ENCODE results near the gene CACNA1G. TPM values are rescaled to one million over a fixed set of nuclear protein-coding genes. Genes with fewer than 3 reads are reported as not detected.

The CACNA1G gene
- total and polyA plus RNA-seq, 2 experiments from 2014 or later, result 0.06 to 0.97 TPM

- H2AFZ ChIP-seq, result no peak overlapping the region
- no peaks in the 10 kb centered on the region for H3K4me1 ChIP-seq (ENCODE audit: insufficient read depth)
- H4K20me1 ChIP-seq (ENCODE audit: insufficient read depth), result no peaks in the 10 kb centered on the region
- no peaks in the 10 kb centered on the region for H3K9me3 ChIP-seq (ENCODE audit: low read depth)
- no peaks in the 10 kb centered on the region for H3K36me3 ChIP-seq (ENCODE audit: low read depth)
- no peak overlapping the region for H3K9ac ChIP-seq
- in situ Hi-C loops (cut with MboI), result loop anchor here (25.0 kb wide), 1 partner anchor 88 kb away; the partner anchor contains the start of gene RSAD1
- no peaks in the 10 kb centered on the region for H3K27me3 ChIP-seq (replicated peaks; ENCODE audit: insufficient read depth)
- no peak overlapping the region for H3K27ac ChIP-seq
- H3F3A ChIP-seq (ENCODE audit: insufficient read depth), result no peaks in the 10 kb centered on the region
- no peaks in the 10 kb centered on the region for H3K79me2 ChIP-seq (ENCODE audit: insufficient read depth)
- no peaks in the 10 kb centered on the region for H3K9me2 ChIP-seq (ENCODE audit: insufficient read depth)
- DNase-seq, result no peak
- H3K4me2 ChIP-seq (ENCODE audit: unreplicated experiment), result no peak overlapping the region
- H3K4me3 ChIP-seq, result no peak overlapping the region
- 90% methylated on average over 31 of the region's 33 CpGs for WGBS, 2 experiments (ENCODE audit: low coverage in 1 of 2, low lambda C conversion rate in 2 of 2, missing lambda C conversion rate in 2 of 2)
- TF ChIP-seq EZH2phosphoT487 (IDR thresholded peaks at IDR 0.05; ENCODE audit: insufficient read depth, low read depth), result no peak
- TF ChIP-seq EZH2 (IDR thresholded peaks at IDR 0.05; ENCODE audit: insufficient read depth, poor library complexity, severe bottlenecking), result no peak
These were observed 15.2 kb downstream of the CACNA1G start for GRCh38 chr17:50575581-50576210.

- Histone ChIP-seq H3K27me3 (replicated peaks; ENCODE audit: insufficient read depth) (no peaks in the 10 kb centered on the region), H4K20me1 (ENCODE audit: insufficient read depth) (no peaks in the 10 kb centered on the region), H3K9me3 (ENCODE audit: low read depth) (no peaks in the 10 kb centered on the region), H3K27ac (no peak overlapping the region), H3K9me2 (ENCODE audit: insufficient read depth) (no peaks in the 10 kb centered on the region), H3K4me3 (no peak overlapping the region), H3K4me2 (ENCODE audit: unreplicated experiment) (no peak overlapping the region), H3K79me2 (ENCODE audit: insufficient read depth) (no peaks in the 10 kb centered on the region), H3F3A (ENCODE audit: insufficient read depth) (no peaks in the 10 kb centered on the region), H2AFZ (no peak overlapping the region), H3K4me1 (ENCODE audit: insufficient read depth) (no peaks in the 10 kb centered on the region), H3K9ac (no peak overlapping the region), H3K36me3 (ENCODE audit: low read depth) (no peaks in the 10 kb centered on the region)
- no peak for DNase-seq
- in situ Hi-C loops (cut with MboI), result loop anchor here (25.0 kb wide), 1 partner anchor 90 kb away; the partner anchor contains the start of gene RSAD1
- WGBS, 2 experiments (ENCODE audit: low coverage in 1 of 2, low lambda C conversion rate in 2 of 2, missing lambda C conversion rate in 2 of 2), result 92 to 94% methylated on average over 13 of the region's 13 CpGs
- TF ChIP-seq EZH2phosphoT487 (IDR thresholded peaks at IDR 0.05; ENCODE audit: insufficient read depth, low read depth) (no peak), EZH2 (IDR thresholded peaks at IDR 0.05; ENCODE audit: insufficient read depth, poor library complexity, severe bottlenecking) (no peak)
These were observed 16.3 kb downstream of the CACNA1G start for GRCh38 chr17:50576864-50577263.

- no peak overlapping the region for H3K4me2 ChIP-seq (ENCODE audit: unreplicated experiment)
- H3K27ac ChIP-seq, result no peak overlapping the region
- H3K9me2 ChIP-seq (ENCODE audit: insufficient read depth), result no peaks in the 10 kb centered on the region
- H3K9ac ChIP-seq, result no peak overlapping the region
- no peaks in the 10 kb centered on the region for H4K20me1 ChIP-seq (ENCODE audit: insufficient read depth)
- H3K9me3 ChIP-seq (ENCODE audit: low read depth), result no peaks in the 10 kb centered on the region
- no peaks in the 10 kb centered on the region for H3F3A ChIP-seq (ENCODE audit: insufficient read depth)
- in situ Hi-C loops (cut with MboI), result loop anchor here (25.0 kb wide), 1 partner anchor 90 kb away; the partner anchor contains the start of gene RSAD1
- H3K4me1 ChIP-seq (ENCODE audit: insufficient read depth), result no peaks in the 10 kb centered on the region
- H2AFZ ChIP-seq, result no peak overlapping the region
- H3K79me2 ChIP-seq (ENCODE audit: insufficient read depth), result no peaks in the 10 kb centered on the region
- no peak for DNase-seq
- WGBS, 2 experiments (ENCODE audit: low coverage in 1 of 2, low lambda C conversion rate in 2 of 2, missing lambda C conversion rate in 2 of 2), result 77 to 78% methylated on average over 13 of the region's 13 CpGs
- H3K27me3 ChIP-seq (replicated peaks; ENCODE audit: insufficient read depth), result no peaks in the 10 kb centered on the region
- TF ChIP-seq EZH2 (IDR thresholded peaks at IDR 0.05; ENCODE audit: insufficient read depth, poor library complexity, severe bottlenecking), result no peak
- TF ChIP-seq EZH2phosphoT487 (IDR thresholded peaks at IDR 0.05; ENCODE audit: insufficient read depth, low read depth), result no peak
- no peaks in the 10 kb centered on the region for H3K36me3 ChIP-seq (ENCODE audit: low read depth)
- H3K4me3 ChIP-seq, result no peak overlapping the region
These were observed 17.0 kb downstream of the CACNA1G start for GRCh38 chr17:50577451-50577954.

DNA sequence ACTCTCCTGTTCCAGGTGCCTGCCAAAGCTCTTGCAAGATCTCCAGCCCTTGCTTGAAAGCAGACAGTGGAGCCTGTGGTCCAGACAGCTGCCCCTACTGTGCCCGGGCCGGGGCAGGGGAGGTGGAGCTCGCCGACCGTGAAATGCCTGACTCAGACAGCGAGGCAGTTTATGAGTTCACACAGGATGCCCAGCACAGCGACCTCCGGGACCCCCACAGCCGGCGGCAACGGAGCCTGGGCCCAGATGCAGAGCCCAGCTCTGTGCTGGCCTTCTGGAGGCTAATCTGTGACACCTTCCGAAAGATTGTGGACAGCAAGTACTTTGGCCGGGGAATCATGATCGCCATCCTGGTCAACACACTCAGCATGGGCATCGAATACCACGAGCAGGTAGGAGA, 17.7 kb downstream of the CACNA1G start:
- no peak for TF ChIP-seq EZH2 (IDR thresholded peaks at IDR 0.05; ENCODE audit: insufficient read depth, poor library complexity, severe bottlenecking)
- TF ChIP-seq EZH2phosphoT487 (IDR thresholded peaks at IDR 0.05; ENCODE audit: insufficient read depth, low read depth), result no peak
- H3K4me2 ChIP-seq (ENCODE audit: unreplicated experiment), result no peak overlapping the region
- H3K27ac ChIP-seq, result no peak overlapping the region
- H3K79me2 ChIP-seq (ENCODE audit: insufficient read depth), result no peaks in the 10 kb centered on the region
- no peaks in the 10 kb centered on the region for H3K9me2 ChIP-seq (ENCODE audit: insufficient read depth)
- no peaks in the 10 kb centered on the region for H3K27me3 ChIP-seq (replicated peaks; ENCODE audit: insufficient read depth)
- no peaks in the 10 kb centered on the region for H3K9me3 ChIP-seq (ENCODE audit: low read depth)
- H3K9ac ChIP-seq, result no peak overlapping the region
- 84 to 85% methylated on average over 16 of the region's 16 CpGs for WGBS, 2 experiments (ENCODE audit: low coverage in 1 of 2, low lambda C conversion rate in 2 of 2, missing lambda C conversion rate in 2 of 2)
- no peaks in the 10 kb centered on the region for H4K20me1 ChIP-seq (ENCODE audit: insufficient read depth)
- H3F3A ChIP-seq (ENCODE audit: insufficient read depth), result no peaks in the 10 kb centered on the region
- no peaks in the 10 kb centered on the region for H3K36me3 ChIP-seq (ENCODE audit: low read depth)
- H2AFZ ChIP-seq, result no peak overlapping the region
- in situ Hi-C loops (cut with MboI), result loop anchor here (25.0 kb wide), 1 partner anchor 91 kb away; the partner anchor contains the start of gene RSAD1
- no peak overlapping the region for H3K4me3 ChIP-seq
- DNase-seq, result no peak
- no peaks in the 10 kb centered on the region for H3K4me1 ChIP-seq (ENCODE audit: insufficient read depth)
